ENCODE results near the gene PTPRT. TPM values are rescaled to one million over a fixed set of nuclear protein-coding genes. Genes with fewer than 3 reads are reported as not detected.

The PTPRT gene
- polyA plus RNA-seq, 2 of the 4 experiments (the other 2 are of a cell fraction), result not detected

- no peaks in the 10 kb centered on the region for H3K9me3 ChIP-seq
- POLR2A ChIA-PET, result no interaction called here
- 0% methylated on average over 2 of the region's 2 CpGs for WGBS (ENCODE audit: missing lambda C conversion rate)
- ATAC-seq (no peak), DNase-seq (ENCODE audit: low read depth in 1 of 2, low spot score in 1 of 2) (no peak), FAIRE-seq (no peak)
- H3K4me3 ChIP-seq, result no peak overlapping the region
- no peak overlapping the region for H3K27ac ChIP-seq
- H3K4me1 ChIP-seq, result no peaks in the 10 kb centered on the region
- H3K4me2 ChIP-seq, result no peak overlapping the region
- TF ChIP-seq BCL3 (IDR thresholded peaks at IDR 0.05) (no peak), FOSL2 (IDR thresholded peaks at IDR 0.05) (no peak), FOSL2 (CRISPR knock-in tag; IDR thresholded peaks at IDR 0.05) (no peak), FOXS1 (CRISPR knock-in tag; IDR thresholded peaks at IDR 0.05) (no peak), HES2 (IDR thresholded peaks at IDR 0.05) (no peak), SMC3 (IDR thresholded peaks at IDR 0.05) (no peak), SREBF2 (IDR thresholded peaks at IDR 0.05) (no peak), MAZ (IDR thresholded peaks at IDR 0.05; ENCODE audit: borderline replicate concordance, low read depth, low read length) (no peak), NPAS2 (CRISPR knock-in tag; IDR thresholded peaks at IDR 0.05; ENCODE audit: borderline replicate concordance) (no peak), E2F6 (IDR thresholded peaks at IDR 0.05; ENCODE audit: borderline replicate concordance, low read depth) (no peak)
- CTCF ChIA-PET, result no interaction called here
These were observed 94.7 kb downstream of the PTPRT start for GRCh38 chr20:43095034-43095433.

- DNase-seq (ENCODE audit: low read depth in 1 of 2, low spot score in 1 of 2) (no peak), FAIRE-seq (no peak), ATAC-seq (no peak)
- ChIA-PET CTCF (interaction anchor here (0.5 kb wide), 1 partner anchor 453 kb away, joined by 3 read pairs; no protein-coding TSS in a partner anchor), POLR2A (no interaction called here)
- Histone ChIP-seq H3K9me3 (no peaks in the 10 kb centered on the region), H3K4me1 (no peaks in the 10 kb centered on the region), H3K27ac (no peak overlapping the region), H3K4me2 (no peak overlapping the region), H3K4me3 (no peak overlapping the region)
- no peak for TF ChIP-seq RFX5 (IDR thresholded peaks at IDR 0.05)
- TF ChIP-seq JUNB (IDR thresholded peaks at IDR 0.05), result no peak
- TF ChIP-seq E2F6 (IDR thresholded peaks at IDR 0.05; ENCODE audit: borderline replicate concordance, low read depth), result no peak
- TF ChIP-seq RARB (CRISPR knock-in tag; IDR thresholded peaks at IDR 0.05), result no peak
- no peak for TF ChIP-seq EHMT2 (IDR thresholded peaks at IDR 0.05; ENCODE audit: low read depth)
- TF ChIP-seq ESRRA (IDR thresholded peaks at IDR 0.05; ENCODE audit: borderline replicate concordance, low read length), result no peak
- TF ChIP-seq POLR2A (IDR thresholded peaks at IDR 0.05; ENCODE audit: low read length), result no peak
- no peak for TF ChIP-seq PHF8 (IDR thresholded peaks at IDR 0.05; ENCODE audit: borderline replicate concordance, low read depth)
- no peak for TF ChIP-seq ATOH8 (CRISPR knock-in tag; IDR thresholded peaks at IDR 0.05; ENCODE audit: low read depth)
- TF ChIP-seq BCL3 (IDR thresholded peaks at IDR 0.05), result no peak
- WGBS (ENCODE audit: missing lambda C conversion rate), result 10% methylated on average over 4 of the region's 4 CpGs
These were observed 97.2 kb downstream of the PTPRT start for GRCh38 chr20:43092386-43093088.

- no peak for TF ChIP-seq SREBF2 (IDR thresholded peaks at IDR 0.05)
- FAIRE-seq, result no peak
- WGBS (ENCODE audit: missing lambda C conversion rate), result 0% methylated on average over 1 of the region's 1 CpG
- H3K9me3 ChIP-seq, result no peaks in the 10 kb centered on the region
- no peak for DNase-seq (ENCODE audit: low read depth in 1 of 2, low spot score in 1 of 2)
- CTCF ChIA-PET, result interaction anchor here (1.3 kb wide), 1 partner anchor 119 kb away, joined by 4 read pairs; no protein-coding TSS in a partner anchor
- H3K4me2 ChIP-seq, result no peak overlapping the region
- no peaks in the 10 kb centered on the region for H3K4me1 ChIP-seq
- POLR2A ChIA-PET, result no interaction called here
- ATAC-seq, result no peak
- H3K4me3 ChIP-seq, result no peak overlapping the region
- H3K27ac ChIP-seq, result no peak overlapping the region
These were observed 121.2 kb downstream of the PTPRT start for GRCh38 chr20:43068482-43068881.

Data from A549 (cell line).